ENCODE measurements around the gene KRT38. TPM values are rescaled to one million over a fixed set of nuclear protein-coding genes. Genes with fewer than 3 reads are reported as not detected.

Gene KRT38
- total RNA-seq, 1 donor from 2014 or later = not detected

- no peak for DNase-seq
These were observed 47.0 kb downstream of the KRT38 start for GRCh38 chr17:41393826-41394225.

DNA sequence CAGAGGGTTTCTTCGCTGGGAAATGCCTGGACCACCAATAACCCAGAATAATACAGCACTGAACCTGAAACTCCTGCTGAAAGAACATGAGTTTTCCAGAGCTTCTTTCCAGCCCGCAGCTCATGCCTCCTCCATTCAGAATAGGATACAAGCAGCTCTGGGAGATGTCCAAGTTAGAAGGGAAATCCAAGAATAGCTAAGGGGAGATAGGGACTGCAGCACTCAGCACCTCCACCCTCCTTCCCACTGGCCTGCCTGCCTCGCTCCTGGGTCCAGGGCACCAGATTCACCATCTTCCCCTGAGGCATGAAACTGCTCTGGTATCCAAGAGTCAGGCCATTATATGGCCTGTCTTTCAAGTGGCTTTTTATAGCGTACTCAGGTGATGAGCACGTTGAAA, 47.5 kb downstream of the KRT38 start:
- DNase-seq = no peak

- no peak for DNase-seq
These were observed 48.5 kb downstream of the KRT38 start for GRCh38 chr17:41392278-41392677.

DNA sequence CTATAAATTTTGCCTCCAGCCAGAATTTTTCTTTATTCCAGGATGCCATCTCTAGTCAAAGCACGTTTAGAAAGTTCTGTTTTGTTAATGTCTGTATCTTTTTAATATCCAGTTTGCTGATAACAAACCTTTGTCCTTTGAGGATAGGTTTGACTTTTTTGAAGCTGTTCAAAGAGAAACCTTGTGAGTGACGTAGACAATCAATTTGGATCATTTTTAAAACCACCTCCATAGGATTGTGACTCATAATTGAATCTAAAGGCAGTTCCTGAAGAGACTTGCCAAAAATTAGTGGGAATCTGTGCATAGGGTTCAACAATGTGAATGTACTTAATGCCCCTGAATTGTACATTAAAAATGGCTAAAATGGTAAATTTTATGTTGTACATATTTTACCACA, 49.2 kb downstream of the KRT38 start:
- no peak for DNase-seq

DNA sequence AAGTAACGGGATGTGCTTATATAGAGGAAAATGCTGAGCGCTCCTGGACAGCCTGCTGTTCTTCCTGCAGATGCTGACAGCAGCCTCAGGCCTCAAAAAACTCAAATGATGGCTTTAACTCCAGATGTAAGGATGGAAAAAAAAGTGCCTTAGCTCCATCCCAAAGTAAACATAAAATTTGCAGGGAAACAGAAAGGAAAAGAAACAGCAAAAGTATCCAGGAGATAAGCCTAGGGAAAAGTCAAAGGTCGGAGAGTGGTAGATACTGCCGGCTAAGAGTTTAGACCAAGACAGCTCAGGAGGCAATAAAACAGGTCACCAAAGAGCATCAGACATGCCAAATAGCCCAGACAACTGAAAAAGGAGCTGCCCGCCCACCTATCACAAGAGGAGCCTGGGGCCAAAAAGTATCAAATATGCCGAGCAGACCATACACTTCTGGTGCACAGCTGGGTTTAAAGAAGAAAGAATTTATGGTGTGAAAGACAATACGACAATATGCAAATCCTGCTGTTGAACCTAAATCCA, 50.3 kb downstream of the KRT38 start:
- DNase-seq = no peak

DNA sequence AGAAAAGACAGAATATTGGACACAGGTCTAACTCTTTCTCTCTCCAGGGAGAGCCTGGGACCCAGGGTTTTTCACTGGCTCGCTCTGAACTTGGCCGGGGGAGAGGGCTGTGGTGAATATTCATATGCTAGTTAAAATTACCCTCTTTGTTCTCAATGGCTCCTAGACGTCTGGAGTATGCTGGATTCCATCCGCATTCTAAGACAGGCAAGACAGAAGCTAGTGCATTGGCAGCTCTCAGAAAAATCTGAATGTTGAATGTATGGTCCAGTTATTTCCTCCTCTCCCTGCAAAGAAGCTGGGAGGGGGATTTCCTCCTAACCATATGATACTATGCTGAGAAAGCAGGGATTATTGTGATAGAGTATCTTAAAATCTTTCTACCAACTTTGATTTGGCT, 53.1 kb downstream of the KRT38 start:
- DNase-seq = no peak

GRCh38 chr17:41386227-41386626, 54.6 kb downstream of the KRT38 start:
- no peak for DNase-seq

Other genes with a start within 250 kb of the KRT38 start
- gene KRTAP9-2, start 214.3 kb downstream of the KRT38 start, total RNA-seq = not detected in 2 replicates
- not detected in 2 replicates for gene KRTAP9-3, start 208.5 kb downstream of the KRT38 start, total RNA-seq
- gene KRTAP9-8, start 203.0 kb downstream of the KRT38 start, total RNA-seq = not detected in 2 replicates
- gene KRTAP9-4, start 191.3 kb downstream of the KRT38 start, total RNA-seq = not detected in 2 replicates
- gene KRTAP9-9, start 185.6 kb downstream of the KRT38 start, total RNA-seq = not detected in 2 replicates
- not detected in 2 replicates for gene KRTAP9-6, start 175.6 kb downstream of the KRT38 start, total RNA-seq
- gene KRTAP9-7, start 165.3 kb downstream of the KRT38 start, total RNA-seq = not detected in 2 replicates
- not detected in 2 replicates for gene KRTAP29-1, start 138.1 kb downstream of the KRT38 start, total RNA-seq
- 0.05 TPM in 1 of 2 replicates, not detected in the other for gene KRTAP16-1, start 131.7 kb downstream of the KRT38 start, total RNA-seq
- not detected in 2 replicates for gene KRTAP17-1, start 125.3 kb downstream of the KRT38 start, total RNA-seq
- gene KRT33A, start 90.2 kb downstream of the KRT38 start, total RNA-seq = not detected in 2 replicates
- gene KRT33B, start 71.2 kb downstream of the KRT38 start, total RNA-seq = not detected in 2 replicates
- gene KRT34, start 58.7 kb downstream of the KRT38 start, total RNA-seq = 0.51 TPM in 1 of 2 replicates, not detected in the other
- not detected in 2 replicates for gene KRT31, start 43.4 kb downstream of the KRT38 start, total RNA-seq
- gene KRT37, start 16.4 kb downstream of the KRT38 start, total RNA-seq = not detected in 2 replicates
- gene KRT32, start 26.4 kb upstream of the KRT38 start, total RNA-seq = not detected in 2 replicates
- gene KRT35, start 40.2 kb upstream of the KRT38 start, total RNA-seq = not detected in 2 replicates
- gene KRT36, start 48.9 kb upstream of the KRT38 start, total RNA-seq = 0.14 and 0.17 TPM in 2 replicates
- not detected in 2 replicates for gene KRT13, start 64.6 kb upstream of the KRT38 start, total RNA-seq
- gene KRT15, start 77.9 kb upstream of the KRT38 start, total RNA-seq = 0.51 TPM in 2 replicates
- 10.7 and 10.9 TPM in 2 replicates for gene KRT19, start 87.3 kb upstream of the KRT38 start, total RNA-seq
- gene KRT9, start 131.1 kb upstream of the KRT38 start, total RNA-seq = not detected in 2 replicates
- gene KRT14, start 145.9 kb upstream of the KRT38 start, total RNA-seq = 0.05 and 0.85 TPM in 2 replicates
- gene KRT16, start 171.8 kb upstream of the KRT38 start, total RNA-seq = 0.28 and 0.51 TPM in 2 replicates
- gene KRT17, start 183.6 kb upstream of the KRT38 start, total RNA-seq = 2.0 and 3.7 TPM in 2 replicates
- gene EIF1, start 247.9 kb upstream of the KRT38 start, total RNA-seq = 93.3 and 128 TPM in 2 replicates

All from dermis blood vessel endothelial cell (primary cell).